PC-3 (cell line): ENCODE data around the gene RBM20.

ENCODE experiments used
- CTCF ChIP-seq: fragments of 300-600 bp; sonication (generic); conservative IDR thresholded peaks from 2 replicates; pipeline ENCODE4 v1.5.1; 2017; ENCODE audit warnings: antibody characterized with exemption, low read depth, mild to moderate bottlenecking, low read length
- EZH2 ChIP-seq: fragments of 300-600 bp; sonication (generic); IDR thresholded peaks from one replicate; pipeline ENCODE4 v1.6.1; 2017; ENCODE audit warnings: antibody characterized with exemption, mild to moderate bottlenecking, low read length; ENCODE audit not compliant: unreplicated experiment

- TF ChIP-seq CTCF (no peak), EZH2 (no peak)
Measured at GRCh38 chr10:110777661-110778060, 133.5 kb downstream of the RBM20 start.
